GM21515 (cell line): Measurements from ENCODE around the gene MCUR1.
"Not testable (repeated sequence)": the region's sequence is repeated elsewhere in the genome, so short reads cannot be mapped to it uniquely, and the experiment has no call there.

Experiments
- ATAC-seq: cut with Tn5 transposase; IDR thresholded peaks from one replicate; pipeline ENCODE4 v1.9.1; 2021; ENCODE audit not compliant: unreplicated experiment

The MCUR1 gene

DNA sequence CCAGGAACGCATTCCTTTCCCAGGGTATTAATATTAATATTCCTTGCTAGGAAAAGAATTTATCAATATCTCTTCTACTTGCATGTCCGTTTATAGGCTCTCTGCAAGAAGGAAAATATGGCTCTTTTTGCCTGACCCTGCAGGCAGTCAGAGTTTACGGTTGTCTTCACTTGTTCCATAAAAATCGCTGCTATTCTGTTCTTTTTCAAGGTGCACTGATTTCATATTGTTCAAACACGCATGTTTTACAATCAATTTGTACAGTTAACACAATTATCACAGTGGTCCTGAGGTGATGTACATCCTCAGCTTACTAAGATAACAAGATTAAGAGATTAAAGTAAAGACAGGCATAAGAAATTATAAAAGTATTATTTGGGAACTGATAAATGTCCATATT, 15.1 kb upstream of the MCUR1 start:
- not testable (repeated sequence) for ATAC-seq

DNA sequence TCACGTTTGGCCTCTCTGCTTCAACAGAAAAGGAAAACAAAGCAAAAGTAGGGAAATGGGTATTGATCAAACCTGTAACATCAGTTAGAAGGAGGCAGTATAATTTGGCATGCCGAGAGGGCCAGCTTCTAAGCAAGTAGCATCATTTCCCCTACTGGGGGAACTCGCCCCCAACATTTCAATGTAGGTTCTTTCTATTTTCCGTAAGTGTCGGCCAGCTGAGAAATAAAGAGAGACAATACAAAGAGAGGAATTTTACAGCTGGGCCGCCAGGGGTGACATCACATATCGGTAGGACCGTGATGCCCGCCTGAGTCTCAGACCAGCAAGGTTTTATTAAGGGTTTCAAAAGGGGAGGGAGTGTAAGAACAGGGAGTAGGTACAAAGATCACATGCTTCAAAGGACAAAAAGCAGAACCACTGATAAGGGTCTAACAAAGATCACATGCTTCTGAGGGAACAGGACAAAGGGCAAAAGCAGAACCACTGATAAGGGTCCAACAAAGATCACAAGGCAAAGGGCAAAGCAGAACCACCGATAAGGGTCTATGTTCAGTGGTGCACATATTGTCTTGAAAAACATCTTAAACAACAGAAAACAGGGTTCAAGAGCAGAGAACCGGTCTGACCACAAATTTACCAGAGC, 14.4 kb upstream of the MCUR1 start:
- not testable (repeated sequence) for ATAC-seq

DNA sequence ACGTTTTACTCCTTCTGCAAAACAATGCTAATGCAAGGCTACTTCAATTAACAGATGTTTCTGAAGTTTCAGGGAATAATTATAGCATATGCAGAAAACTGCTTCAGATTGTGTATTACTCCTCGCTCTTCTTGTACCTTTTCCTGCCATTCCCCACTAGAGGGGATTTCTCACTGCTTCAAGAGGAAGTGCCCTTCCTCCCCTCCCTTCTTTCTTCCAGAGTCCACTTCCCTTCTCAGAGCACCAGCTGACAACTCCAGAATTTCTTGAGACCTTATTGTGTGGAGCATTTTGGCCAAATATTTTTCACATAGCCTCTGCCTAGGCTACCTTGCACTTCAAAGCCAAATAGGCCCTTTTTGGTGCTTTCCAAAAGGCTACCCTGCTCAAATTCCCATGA, 12.7 kb upstream of the MCUR1 start:
- no peak for ATAC-seq

DNA sequence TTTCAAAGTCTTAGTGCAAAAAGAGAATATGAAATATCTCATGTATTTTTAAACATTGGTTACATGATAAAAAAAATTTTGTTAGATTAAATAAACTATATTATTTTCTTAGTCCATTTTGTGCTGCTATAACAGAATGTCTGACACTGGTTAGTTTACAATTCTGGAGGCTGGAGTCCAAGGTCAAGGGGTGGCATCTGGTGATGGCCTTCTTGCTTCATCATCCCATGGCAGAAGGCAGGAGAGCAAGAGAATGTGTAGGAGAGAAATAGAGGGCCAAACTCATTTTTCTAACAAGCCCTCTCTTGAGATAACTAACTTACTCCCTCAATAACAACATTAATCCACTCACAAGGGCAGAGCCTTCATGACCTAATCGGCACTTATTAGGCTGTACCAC, 11.5 kb upstream of the MCUR1 start:
- no peak for ATAC-seq

GRCh38 chr6:13818341-13818740, 4.0 kb upstream of the MCUR1 start:
- no peak for ATAC-seq

DNA sequence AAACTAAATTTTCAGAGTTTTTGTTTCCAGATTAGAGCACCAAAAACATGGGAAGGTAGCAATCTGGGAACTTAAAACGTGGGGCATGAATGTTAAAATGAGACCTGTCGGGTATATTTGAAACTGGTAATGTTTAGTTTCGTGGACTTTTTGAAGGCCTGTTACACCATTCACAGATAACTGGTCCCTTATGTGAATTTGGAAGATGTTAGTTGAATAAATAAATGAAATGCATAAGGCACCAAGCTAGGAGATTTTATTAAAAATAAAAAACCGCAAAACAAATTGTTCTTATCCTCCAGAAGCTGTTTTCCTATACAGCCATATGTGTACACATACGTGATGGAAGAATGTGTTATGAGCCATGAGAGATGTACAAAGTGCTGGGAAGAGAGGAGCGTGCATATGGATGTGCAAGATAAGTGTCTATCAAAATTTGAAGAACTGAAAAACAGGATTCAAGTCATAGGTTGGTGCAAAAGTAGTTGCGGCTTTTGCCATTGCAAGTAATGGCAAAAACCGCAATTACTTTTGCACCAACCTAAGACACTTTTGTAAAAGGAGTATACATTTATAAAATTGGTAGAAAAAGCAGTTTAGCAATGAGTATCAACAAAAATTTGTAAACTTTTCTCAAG, 700 bp upstream of the MCUR1 start:
- no peak for ATAC-seq

GRCh38 chr6:13813621-13814175, 659 bp downstream of the MCUR1 start:
- peak; percentile 31 for ATAC-seq

- ATAC-seq: no peak
These were observed 1.3 kb downstream of the MCUR1 start for GRCh38 chr6:13813026-13813425.

DNA sequence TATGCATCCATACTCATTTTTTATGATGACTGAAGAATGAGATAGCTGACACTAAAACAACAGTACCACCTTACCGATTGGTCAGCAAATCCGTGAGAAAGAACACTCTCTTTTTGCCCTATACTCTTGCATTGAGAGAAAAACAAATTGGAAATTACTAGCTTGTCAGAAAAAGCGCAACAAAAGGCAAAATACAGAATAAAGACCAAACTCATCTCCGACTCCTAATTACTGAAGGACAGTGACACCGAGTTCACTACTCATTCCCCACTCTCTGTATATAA, 2.1 kb downstream of the MCUR1 start:
- no peak for ATAC-seq

GRCh38 chr6:13811627-13812358, 2.6 kb downstream of the MCUR1 start:
- no peak for ATAC-seq

GRCh38 chr6:13810688-13811446, 3.5 kb downstream of the MCUR1 start:
- no peak for ATAC-seq

DNA sequence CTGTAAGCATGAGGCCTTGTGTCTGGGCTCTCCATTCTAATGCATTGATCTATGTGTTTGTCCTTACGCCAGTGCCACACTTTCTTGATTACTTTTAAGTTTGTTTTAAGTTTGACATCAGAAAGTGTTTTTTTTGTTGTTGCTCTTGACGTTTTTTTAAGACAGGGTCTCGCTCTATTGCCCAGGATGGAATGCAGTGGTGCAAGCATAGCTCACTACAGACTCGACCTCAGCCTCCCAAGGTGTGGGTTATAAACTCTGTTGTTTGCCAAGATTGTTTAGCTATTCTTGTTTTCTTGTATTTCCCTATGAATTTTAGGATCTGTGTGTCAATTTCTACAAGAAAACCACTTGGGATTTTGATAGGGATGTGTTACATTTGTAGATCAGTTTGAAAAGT, 5.6 kb downstream of the MCUR1 start:
- ATAC-seq: no peak

DNA sequence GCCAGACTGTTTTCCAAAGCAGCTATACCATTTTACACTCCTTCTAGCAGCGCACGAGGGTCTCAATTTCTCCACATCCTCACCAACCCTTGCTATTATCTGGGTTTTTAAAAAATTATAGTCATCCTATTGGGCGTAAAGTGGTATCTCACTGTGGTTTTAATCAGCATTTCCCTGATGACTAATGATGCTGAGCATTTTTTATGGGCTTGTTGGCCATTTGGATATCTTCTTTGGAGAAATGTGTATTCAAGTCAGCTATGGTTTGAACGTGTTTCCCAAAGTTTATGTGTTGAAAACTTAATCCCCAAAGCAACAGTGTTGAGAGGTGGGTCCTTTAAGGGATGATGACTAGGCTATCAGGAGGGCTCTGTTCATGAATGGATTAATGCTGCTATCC, 6.7 kb downstream of the MCUR1 start:
- ATAC-seq: no peak

- no peak for ATAC-seq
These were observed 10.8 kb downstream of the MCUR1 start for GRCh38 chr6:13803581-13803980.

- no peak for ATAC-seq
These were observed 13.7 kb downstream of the MCUR1 start for GRCh38 chr6:13800615-13801014.

GRCh38 chr6:13796781-13797180, 17.6 kb downstream of the MCUR1 start:
- ATAC-seq: no peak

DNA sequence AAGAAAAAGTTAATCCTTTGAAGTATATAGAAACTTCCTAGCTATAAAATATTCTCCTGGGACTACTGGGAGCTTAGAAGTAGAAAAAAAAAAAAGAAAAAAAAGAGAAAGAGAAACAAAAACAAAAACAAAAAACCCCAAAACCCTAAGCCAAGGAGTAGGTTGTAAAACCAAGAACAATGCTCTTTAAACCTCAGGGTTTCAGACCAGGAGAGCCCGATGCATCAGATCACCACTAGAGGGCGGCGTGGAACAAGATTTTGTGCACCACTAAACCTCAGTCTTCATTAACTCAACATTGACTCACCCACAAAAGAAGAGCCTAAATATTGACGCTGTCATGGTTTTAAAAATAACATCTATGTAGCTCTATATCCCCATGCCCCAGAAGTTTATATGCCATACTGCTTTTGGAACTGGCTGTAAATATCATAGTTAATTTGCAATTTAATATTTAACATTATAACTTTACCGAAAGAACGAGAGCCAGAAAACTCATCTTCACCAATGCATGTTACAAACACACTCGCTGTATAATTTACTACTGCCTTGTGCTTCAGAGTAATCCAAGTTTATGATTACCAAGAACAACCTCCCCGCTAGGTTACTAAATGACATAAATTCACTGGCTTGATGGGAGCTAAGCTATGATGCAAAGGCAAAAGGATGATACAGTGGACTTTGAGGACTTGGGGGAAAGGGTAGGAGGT, 19.2 kb downstream of the MCUR1 start:
- ATAC-seq: peak; percentile 84

- ATAC-seq: no peak
These were observed 20.2 kb downstream of the MCUR1 start for GRCh38 chr6:13794184-13794583.

DNA sequence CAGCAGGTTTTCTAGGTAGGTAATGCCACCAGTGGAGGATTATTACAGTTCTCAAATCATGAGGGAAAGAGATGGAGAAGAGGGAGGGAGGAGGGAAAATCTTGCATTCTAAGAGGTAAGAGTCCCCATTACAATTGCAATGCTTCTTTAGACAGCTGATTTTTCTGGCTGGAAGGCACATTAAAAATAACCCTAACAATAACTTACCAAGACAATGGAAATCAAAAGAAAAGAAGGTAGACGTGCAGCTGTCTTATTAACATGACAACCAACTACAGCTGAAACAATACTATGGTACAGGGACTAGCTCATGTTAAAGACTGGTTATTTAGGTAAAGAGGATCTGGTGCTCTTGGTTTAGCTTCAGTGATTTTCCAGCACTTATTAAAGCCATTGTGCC, 24.6 kb downstream of the MCUR1 start:
- no peak for ATAC-seq

- no peak for ATAC-seq
These were observed 25.5 kb downstream of the MCUR1 start for GRCh38 chr6:13788820-13789219.

DNA sequence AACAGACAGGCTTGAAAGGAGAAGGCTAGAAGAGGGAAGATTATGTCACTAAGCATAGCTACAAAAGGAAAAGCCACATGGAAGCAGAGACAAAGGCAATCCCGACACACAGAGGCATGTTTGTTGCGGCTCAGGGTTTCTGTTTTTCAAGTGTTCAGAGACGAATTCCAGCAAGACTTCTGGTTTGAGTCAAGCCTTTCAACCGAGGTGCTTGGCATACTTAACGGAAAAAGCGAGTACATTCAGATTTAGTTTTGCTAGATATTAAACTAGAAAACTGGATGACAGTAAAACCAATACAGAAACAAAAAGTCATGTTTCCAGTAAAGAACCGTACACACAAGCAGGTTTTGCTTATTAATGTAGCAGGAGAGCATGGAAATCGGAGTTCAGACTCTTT, 27.2 kb downstream of the MCUR1 start:
- ATAC-seq: no peak
